Adipocyte (in vitro differentiated cells): Measurements from ENCODE around the gene RAP1GAP2.

Source experiments
- DNase-seq: peaks from one replicate; pipeline ENCODE4 v3.0.0-alpha.2; 2015; ENCODE audit warnings: low read depth
- H3K27me3 ChIP-seq: replicated peaks from 2 replicates; pipeline ENCODE4 v1.7.0; 2013; ENCODE audit warnings: mild to moderate bottlenecking, low read length, moderate library complexity; ENCODE audit not compliant: control insufficient read depth, insufficient read depth
- H3K36me3 ChIP-seq: 2 replicates; pipeline ENCODE4 v1.7.0; 2013; ENCODE audit warnings: low read length, mild to moderate bottlenecking, moderate library complexity; ENCODE audit not compliant: control insufficient read depth, insufficient read depth, severe bottlenecking
- H3K4me1 ChIP-seq: 2 replicates; pipeline ENCODE4 v1.7.0; 2013; ENCODE audit warnings: mild to moderate bottlenecking, low read length, moderate library complexity; ENCODE audit not compliant: control insufficient read depth, insufficient read depth
- H3K4me3 ChIP-seq: 2 replicates; pipeline ENCODE4 v1.7.0; 2013; ENCODE audit warnings: mild to moderate bottlenecking, low read length, moderate library complexity
- H3K9ac ChIP-seq: 2 replicates; pipeline ENCODE4 v1.7.0; 2013; ENCODE audit warnings: mild to moderate bottlenecking, low read length, moderate library complexity
- H3K9me3 ChIP-seq: 2 replicates; pipeline ENCODE4 v1.7.0; 2013; ENCODE audit warnings: mild to moderate bottlenecking, low read length, moderate library complexity; ENCODE audit not compliant: control insufficient read depth

Gene RAP1GAP2

DNA sequence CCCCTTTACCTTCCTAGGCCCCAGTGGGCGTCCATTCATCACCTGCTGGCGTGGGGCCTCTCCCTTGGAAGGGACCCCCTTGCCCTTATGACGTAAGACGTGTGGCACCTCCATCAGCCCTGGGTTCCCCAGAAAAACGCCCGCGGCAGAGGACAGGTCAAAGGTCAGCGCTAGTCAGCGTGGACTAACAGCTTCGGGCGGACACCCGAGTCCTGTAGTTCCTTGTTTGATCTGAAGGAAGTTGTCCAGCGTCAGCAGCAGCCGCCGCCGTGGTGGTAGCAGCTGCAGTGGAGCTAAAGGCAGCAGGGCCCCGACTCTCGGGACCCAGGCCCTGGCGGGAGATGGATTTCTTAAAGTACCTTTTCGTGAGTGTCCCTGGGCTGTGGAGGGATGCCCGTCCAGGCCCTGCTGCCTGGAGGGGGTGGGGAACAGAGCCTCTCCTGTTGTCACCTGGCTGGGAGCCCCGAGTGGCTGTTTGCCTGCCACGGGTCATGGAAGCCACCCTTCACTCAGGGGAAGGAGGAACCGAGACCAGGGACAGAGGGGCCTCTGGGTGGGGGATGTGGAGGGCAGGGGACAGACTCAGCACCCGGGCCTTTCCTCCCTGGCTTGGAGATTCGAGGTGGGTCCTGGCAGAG lies 143.6 kb downstream of the RAP1GAP2 start:
- Histone ChIP-seq H3K9ac (no peak overlapping the region), H3K27me3 (no peaks in the 10 kb centered on the region), H3K9me3 (no peaks in the 10 kb centered on the region), H3K4me1 (peaks cover 19% of the 10 kb centered on the region), H3K36me3 (no peaks in the 10 kb centered on the region), H3K4me3 (peak overlapping the region; percentile 33)
- DNase-seq, result no peak

DNA sequence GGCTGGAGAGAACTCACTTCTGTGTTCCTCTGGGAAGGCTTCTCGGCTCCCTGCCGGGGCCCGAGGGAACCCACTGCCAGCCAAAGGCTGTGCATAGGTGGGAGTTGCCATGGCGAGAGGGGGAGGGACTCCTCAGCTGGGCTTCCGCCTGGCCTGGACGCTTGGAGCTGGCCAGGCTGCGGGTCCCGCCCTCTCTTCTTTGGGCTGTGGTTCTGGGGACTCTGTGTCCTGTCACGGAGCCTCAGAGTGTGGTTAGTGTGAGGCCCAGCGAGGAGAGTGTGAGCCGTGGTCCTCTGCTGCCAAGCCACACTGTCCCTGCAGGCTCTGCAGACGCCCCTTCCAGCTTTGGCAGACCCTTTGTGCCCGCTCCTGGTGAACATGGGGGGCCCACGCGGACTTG lies 144.1 kb downstream of the RAP1GAP2 start:
- H3K9ac ChIP-seq, result peak overlapping the region; percentile 45
- no peaks in the 10 kb centered on the region for H3K27me3 ChIP-seq
- no peak for DNase-seq
- H3K36me3 ChIP-seq, result no peaks in the 10 kb centered on the region
- peaks cover 19% of the 10 kb centered on the region for H3K4me1 ChIP-seq
- H3K9me3 ChIP-seq, result no peaks in the 10 kb centered on the region
- peak overlapping the region; percentile 33 for H3K4me3 ChIP-seq

DNA sequence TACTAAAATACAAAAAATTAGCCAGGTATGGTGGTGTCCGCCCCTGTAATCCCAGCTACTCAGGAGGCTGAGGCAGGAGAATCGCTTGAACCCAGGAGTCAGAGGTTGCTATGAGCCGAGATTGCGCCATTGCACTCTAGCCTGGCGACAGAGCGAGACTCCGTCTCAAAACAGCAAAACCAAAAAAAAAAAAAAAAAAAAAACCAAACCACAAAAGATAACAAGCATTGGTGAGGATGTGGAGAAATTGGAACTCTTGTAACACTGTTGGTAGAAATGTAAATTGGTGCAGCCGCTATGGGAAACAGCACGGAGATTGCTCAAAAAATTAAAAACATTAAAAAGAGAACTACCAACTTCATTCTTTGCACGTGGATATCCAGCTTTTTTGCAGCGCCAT lies 147.7 kb downstream of the RAP1GAP2 start:
- Histone ChIP-seq H3K4me3 (no peak overlapping the region), H3K36me3 (no peaks in the 10 kb centered on the region), H3K9me3 (no peaks in the 10 kb centered on the region), H3K4me1 (peaks cover 10% of the 10 kb centered on the region), H3K9ac (no peak overlapping the region), H3K27me3 (peaks cover 5% of the 10 kb centered on the region)
- DNase-seq, result no peak

DNA sequence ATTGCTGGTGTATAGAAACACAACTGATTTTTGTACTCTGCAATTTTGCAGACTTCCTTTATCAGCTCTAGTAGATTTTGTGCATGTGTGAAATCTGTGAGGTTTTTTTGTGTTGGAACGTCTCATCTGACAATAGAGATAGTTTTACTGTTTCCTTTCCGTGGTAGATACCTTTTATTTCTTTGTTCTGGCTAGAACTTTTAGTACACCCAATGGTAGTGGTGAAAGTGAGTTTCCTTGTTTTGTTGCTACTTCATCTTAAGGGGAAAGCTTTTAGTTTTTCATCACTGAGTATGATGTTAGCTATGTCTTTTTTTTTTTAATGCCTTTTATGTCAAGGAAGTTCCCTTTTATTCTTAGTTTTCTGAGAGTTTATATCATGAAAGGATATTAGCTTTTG lies 149.1 kb downstream of the RAP1GAP2 start:
- no peak for DNase-seq
- no peaks in the 10 kb centered on the region for H3K9me3 ChIP-seq
- H3K9ac ChIP-seq, result no peak overlapping the region
- no peak overlapping the region for H3K4me3 ChIP-seq
- H3K36me3 ChIP-seq, result no peaks in the 10 kb centered on the region
- H3K27me3 ChIP-seq, result peaks cover 5% of the 10 kb centered on the region
- peaks cover 9% of the 10 kb centered on the region for H3K4me1 ChIP-seq

DNA sequence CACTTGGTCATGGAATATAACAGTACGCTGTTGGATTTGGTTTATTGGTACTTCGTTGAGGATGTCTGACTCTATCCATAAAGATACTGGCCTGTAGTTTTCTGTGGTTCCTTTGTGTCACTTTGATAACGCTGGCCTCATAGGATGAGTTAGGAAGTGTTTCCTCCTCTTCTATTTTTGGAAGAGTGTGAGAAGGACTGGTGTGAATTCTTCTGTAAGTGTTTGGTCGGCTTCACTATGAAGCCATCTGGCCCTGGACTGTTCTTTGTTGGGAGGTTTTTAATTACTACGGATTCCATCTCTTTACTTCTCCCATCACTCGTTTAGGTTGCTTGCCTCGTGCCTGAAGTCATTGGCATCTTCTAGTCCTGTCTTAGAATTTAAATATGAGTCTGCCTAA lies 149.9 kb downstream of the RAP1GAP2 start:
- peaks cover 5% of the 10 kb centered on the region for H3K27me3 ChIP-seq
- H3K4me1 ChIP-seq, result peaks cover 4% of the 10 kb centered on the region
- no peak for DNase-seq
- no peaks in the 10 kb centered on the region for H3K36me3 ChIP-seq
- no peak overlapping the region for H3K9ac ChIP-seq
- no peaks in the 10 kb centered on the region for H3K9me3 ChIP-seq
- no peak overlapping the region for H3K4me3 ChIP-seq

DNA sequence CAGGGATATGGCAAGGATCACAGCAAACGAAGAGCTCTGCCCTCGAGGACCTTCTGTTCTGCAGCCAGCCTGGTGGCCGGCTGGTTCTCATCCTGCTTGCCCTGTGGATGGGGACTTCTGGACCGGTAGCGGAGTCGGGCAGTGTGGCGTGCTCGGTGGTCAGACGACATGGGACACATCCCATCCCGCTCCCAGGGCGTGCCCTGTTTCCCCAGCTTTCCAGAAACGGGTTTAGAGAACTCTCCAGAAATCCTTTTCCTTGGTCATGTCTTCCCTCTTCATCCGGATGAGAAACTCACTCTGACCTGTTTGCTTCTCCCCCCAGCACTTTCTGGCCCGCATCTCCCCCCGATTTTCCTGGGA lies 151.3 kb downstream of the RAP1GAP2 start:
- Histone ChIP-seq H3K27me3 (peaks cover 5% of the 10 kb centered on the region), H3K9me3 (no peaks in the 10 kb centered on the region), H3K36me3 (no peaks in the 10 kb centered on the region), H3K4me1 (peaks cover 4% of the 10 kb centered on the region), H3K4me3 (no peak overlapping the region), H3K9ac (no peak overlapping the region)
- DNase-seq, result no peak

DNA sequence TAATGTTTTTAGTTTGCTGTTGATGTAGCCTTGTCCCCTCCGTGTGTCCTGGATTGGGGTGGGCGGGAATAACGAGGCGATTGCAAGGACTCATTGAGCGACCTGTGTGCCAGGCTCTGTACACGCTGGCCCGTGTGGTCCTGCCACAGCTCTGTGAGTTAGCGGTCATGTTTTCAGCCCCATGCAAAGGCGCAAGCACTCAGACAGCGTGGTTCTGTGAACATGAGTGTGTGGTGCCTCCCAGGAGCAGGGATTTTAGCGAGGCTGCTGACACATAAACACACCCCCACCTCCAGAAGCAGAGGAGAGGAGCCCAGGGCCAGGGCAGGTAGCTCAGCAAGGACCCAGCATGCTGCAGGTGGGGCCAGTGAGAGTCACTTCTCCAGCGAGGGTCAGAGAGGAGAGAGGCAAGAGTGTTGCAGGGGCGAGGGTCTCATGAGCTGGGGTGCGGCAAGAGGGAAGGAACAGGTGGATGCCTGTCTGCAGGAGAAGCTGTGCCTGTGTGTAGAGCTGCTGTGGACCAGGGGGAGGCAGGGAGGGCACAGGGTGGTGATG lies 151.8 kb downstream of the RAP1GAP2 start:
- Histone ChIP-seq H3K27me3 (peaks cover 5% of the 10 kb centered on the region), H3K36me3 (no peaks in the 10 kb centered on the region), H3K4me1 (peaks cover 4% of the 10 kb centered on the region), H3K9me3 (no peaks in the 10 kb centered on the region), H3K9ac (no peak overlapping the region), H3K4me3 (no peak overlapping the region)
- no peak for DNase-seq

DNA sequence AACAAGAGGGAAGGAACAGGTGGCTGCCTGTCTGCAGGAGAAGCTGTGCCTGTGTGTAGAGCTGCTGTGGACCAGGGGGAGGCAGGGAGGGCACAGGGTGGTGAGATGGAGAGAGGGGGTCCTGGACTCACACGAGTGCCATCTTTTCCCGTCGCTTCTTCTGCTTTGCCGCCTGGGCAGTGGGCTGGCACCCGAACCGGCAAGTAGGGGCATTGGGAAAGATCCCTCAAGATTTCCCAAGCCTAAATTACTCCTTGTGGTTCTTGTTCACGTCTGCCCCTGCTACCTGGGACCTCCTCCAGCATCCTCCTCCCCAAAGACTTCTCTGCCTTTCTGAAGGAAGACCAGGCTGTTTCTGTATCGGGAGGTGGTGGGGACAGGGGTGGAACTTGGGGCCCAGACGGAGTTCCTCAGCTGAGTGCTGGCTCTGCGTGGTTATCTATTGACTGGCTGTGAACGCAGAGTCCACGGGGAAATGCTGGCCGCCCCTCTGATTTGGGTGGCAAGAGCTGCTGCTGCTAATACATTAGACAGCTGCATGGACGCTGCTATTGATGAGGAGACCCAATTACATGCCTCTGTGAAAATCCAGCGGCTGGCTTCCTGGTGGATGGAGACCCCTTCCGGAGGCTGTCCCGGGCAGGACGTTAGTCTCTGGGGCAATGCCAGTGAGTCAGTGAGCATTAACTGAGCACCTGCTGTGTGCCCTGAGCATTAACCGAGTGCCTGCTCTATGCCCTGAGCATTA lies 152.7 kb downstream of the RAP1GAP2 start:
- H3K9ac ChIP-seq, result no peak overlapping the region
- no peaks in the 10 kb centered on the region for H3K9me3 ChIP-seq
- H3K27me3 ChIP-seq, result peaks cover 5% of the 10 kb centered on the region
- no peaks in the 10 kb centered on the region for H3K36me3 ChIP-seq
- DNase-seq, result no peak
- H3K4me1 ChIP-seq, result peaks cover 4% of the 10 kb centered on the region
- no peak overlapping the region for H3K4me3 ChIP-seq

DNA sequence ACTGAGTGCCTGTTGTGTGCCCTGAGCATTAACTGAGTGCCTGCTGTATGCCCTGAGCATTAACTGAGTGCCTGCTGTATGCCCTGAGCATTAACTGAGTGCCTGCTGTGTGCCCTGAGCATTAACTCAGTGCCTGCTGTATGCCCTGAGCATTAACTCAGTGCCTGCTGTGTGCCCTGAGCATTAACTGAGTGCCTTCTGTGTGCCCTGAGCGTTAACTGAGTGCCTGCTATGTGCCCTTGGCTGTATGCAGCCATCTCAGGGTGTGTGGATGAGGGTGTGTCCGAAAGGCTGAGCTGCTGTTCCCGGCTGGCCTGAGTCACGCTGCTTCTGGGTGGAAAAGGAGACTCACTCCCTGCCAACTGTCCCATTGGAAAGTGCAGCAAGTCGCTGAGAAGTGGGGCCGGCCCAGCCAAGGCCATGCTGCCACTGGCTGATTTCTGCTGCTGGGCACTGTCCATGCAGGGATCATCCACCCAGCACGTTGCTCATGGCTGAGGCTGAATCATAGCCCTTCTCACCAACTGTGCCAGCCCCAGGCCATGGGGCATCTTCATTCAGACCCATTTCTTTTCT lies 153.3 kb downstream of the RAP1GAP2 start:
- Histone ChIP-seq H3K27me3 (peaks cover 5% of the 10 kb centered on the region), H3K4me3 (no peak overlapping the region), H3K9me3 (no peaks in the 10 kb centered on the region), H3K4me1 (peaks cover 4% of the 10 kb centered on the region), H3K36me3 (no peaks in the 10 kb centered on the region), H3K9ac (no peak overlapping the region)
- DNase-seq, result peak; percentile 0

DNA sequence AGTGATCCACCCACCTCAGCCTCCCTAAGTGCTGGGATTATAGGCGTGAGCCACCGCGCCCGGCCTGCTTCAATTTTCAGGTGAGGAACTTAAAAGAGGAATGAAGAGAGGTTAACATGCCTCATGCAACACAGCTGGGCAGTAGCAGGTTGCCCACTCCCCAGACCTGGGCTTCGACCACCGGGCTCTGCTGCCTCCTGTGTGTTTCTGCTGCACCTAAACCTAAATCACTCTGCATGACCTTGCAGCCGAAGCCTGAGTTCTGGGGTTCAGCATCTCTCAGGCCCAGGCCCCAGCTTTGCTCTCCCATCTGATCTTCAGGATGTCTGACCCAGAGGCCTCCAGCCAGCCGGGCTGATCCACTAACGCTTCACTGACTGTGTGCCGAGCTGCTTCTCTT lies 154.6 kb downstream of the RAP1GAP2 start:
- no peak overlapping the region for H3K4me3 ChIP-seq
- no peak for DNase-seq
- H3K9me3 ChIP-seq, result no peaks in the 10 kb centered on the region
- peaks cover 13% of the 10 kb centered on the region for H3K4me1 ChIP-seq
- H3K27me3 ChIP-seq, result peaks cover 5% of the 10 kb centered on the region
- no peak overlapping the region for H3K9ac ChIP-seq
- H3K36me3 ChIP-seq, result no peaks in the 10 kb centered on the region

DNA sequence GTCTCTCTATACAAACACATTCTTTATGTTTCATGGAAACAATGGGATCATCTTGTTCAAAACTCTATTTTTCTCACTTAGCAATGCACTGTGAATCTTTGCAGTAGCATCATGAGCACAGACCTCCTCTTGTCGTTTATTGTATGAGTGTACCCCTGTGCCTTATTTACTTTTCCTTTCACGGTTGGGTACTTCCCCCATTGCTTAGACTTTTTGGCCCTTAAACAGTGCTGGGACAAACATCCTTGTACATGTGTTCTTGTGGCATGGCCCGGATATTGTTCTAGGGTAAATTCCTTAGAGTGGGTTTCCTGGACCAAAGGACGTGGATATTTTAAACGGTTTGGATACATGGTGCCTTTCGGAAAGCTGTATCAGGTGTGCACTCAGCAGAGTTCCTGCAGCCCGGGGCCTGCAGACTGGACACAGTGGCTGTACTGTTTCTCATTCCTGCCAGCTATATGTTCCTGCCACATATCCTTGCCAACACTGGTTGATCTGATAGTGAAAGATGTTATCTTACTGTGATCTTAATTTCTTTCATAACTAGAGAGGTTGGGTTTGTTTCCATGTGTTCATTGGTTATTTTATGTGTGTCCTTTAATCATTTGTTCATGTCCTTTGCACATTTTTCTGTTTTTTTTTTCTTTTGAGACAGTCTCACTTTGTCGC lies 156.1 kb downstream of the RAP1GAP2 start:
- H3K27me3 ChIP-seq, result peaks cover 5% of the 10 kb centered on the region
- H3K4me3 ChIP-seq, result no peak overlapping the region
- H3K9me3 ChIP-seq, result no peaks in the 10 kb centered on the region
- H3K9ac ChIP-seq, result no peak overlapping the region
- peaks cover 21% of the 10 kb centered on the region for H3K4me1 ChIP-seq
- DNase-seq, result no peak
- no peaks in the 10 kb centered on the region for H3K36me3 ChIP-seq
